GM19043 (cell line): ENCODE results near the gene LHX5.

ENCODE experiments used
- ATAC-seq: cut with Tn5 transposase; IDR thresholded peaks from one replicate; pipeline ENCODE4 v1.9.1; 2021; ENCODE audit warnings: low read depth; ENCODE audit not compliant: unreplicated experiment

LHX5 gene

GRCh38 chr12:113420996-113421595, 50.6 kb downstream of the LHX5 start:
- no peak for ATAC-seq

GRCh38 chr12:113418213-113418879, 53.3 kb downstream of the LHX5 start:
- no peak for ATAC-seq

GRCh38 chr12:113416091-113416754, 55.4 kb downstream of the LHX5 start:
- no peak for ATAC-seq

- ATAC-seq = no peak
These were observed 57.1 kb downstream of the LHX5 start for GRCh38 chr12:113414519-113415038.

GRCh38 chr12:113413488-113413939, 58.2 kb downstream of the LHX5 start:
- no peak for ATAC-seq
